Peyer's patch (tissue), 4 donors: ENCODE results near the gene BTLA.

Experiments
- POLR2A ChIP-seq, 2 donors: fragments of 450-650 bp; IDR thresholded peaks; one replicate each; pipeline ENCODE4 v1.5.1; 2017; ENCODE audit warnings: antibody characterized with exemption in 2 of 2, mild to moderate bottlenecking in 2 of 2, moderate library complexity in 2 of 2
- TF ChIP-seq, protein P1 (sequence below), 6 experiments: fragments of 450-650 bp in 4 of 6; fragments of 200-600 bp in 2 of 6; sonication (generic) in 1 of 6; IDR thresholded peaks; one replicate each; pipeline ENCODE4 v1.5.1; 2017 to 2019; ENCODE audit warnings: antibody characterized with exemption in 6 of 6, mild to moderate bottlenecking in 3 of 6, moderate library complexity in 1 of 6

DNA sequence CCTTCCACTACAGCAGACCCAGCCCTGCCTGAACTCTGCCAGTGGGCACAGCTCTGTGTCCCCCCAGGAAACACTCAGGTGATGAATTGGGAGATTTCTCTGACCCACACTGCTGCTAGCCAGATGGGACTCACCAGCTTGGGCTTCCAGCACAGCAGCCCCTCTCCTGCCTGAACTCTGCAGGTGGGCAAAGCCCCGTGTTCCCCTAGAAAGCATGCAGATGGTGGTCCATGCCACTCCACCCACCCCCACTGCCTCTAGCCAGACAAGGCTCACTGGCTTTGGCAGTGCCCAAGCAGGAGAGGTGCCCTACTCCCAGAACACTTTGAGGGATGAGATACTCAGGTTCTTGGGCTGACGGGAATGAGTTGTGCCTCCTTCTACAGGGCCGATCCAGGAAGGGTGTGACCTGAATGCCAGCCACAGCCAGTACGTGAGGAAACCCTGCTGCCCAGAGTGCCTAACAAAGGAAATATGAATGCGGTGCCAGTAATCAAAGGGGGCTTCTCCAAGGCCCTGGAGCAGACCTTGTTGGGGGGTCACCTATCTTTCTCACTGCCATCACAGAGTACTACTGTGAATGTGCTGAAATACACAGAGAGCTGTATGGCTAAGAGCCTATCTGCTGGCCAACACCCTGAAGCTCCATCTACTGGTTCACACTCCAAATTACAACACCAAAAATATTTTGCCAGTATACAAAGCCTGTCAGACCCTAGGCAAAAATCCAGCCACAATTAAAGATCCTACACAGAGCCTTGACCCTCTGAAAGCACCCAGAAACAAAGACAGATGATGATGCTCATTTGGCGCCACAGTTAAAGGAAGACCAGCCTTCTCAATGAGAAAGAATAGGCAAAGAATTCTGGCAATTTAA lies 61.9 kb downstream of the BTLA start:
- TF ChIP-seq, protein P1, sequence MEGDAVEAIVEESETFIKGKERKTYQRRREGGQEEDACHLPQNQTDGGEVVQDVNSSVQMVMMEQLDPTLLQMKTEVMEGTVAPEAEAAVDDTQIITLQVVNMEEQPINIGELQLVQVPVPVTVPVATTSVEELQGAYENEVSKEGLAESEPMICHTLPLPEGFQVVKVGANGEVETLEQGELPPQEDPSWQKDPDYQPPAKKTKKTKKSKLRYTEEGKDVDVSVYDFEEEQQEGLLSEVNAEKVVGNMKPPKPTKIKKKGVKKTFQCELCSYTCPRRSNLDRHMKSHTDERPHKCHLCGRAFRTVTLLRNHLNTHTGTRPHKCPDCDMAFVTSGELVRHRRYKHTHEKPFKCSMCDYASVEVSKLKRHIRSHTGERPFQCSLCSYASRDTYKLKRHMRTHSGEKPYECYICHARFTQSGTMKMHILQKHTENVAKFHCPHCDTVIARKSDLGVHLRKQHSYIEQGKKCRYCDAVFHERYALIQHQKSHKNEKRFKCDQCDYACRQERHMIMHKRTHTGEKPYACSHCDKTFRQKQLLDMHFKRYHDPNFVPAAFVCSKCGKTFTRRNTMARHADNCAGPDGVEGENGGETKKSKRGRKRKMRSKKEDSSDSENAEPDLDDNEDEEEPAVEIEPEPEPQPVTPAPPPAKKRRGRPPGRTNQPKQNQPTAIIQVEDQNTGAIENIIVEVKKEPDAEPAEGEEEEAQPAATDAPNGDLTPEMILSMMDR (IDR thresholded peaks at IDR 0.05): peak in 5 of 6 experiments; percentile 13 to 41 (median 37)
- TF ChIP-seq POLR2A (IDR thresholded peaks at IDR 0.05): no peak
